ENCODE data around the gene FAM124B.

The FAM124B gene
- total RNA-seq, result 0 to 0.20 (median 0.06) reads per million in 9 experiments

DNA sequence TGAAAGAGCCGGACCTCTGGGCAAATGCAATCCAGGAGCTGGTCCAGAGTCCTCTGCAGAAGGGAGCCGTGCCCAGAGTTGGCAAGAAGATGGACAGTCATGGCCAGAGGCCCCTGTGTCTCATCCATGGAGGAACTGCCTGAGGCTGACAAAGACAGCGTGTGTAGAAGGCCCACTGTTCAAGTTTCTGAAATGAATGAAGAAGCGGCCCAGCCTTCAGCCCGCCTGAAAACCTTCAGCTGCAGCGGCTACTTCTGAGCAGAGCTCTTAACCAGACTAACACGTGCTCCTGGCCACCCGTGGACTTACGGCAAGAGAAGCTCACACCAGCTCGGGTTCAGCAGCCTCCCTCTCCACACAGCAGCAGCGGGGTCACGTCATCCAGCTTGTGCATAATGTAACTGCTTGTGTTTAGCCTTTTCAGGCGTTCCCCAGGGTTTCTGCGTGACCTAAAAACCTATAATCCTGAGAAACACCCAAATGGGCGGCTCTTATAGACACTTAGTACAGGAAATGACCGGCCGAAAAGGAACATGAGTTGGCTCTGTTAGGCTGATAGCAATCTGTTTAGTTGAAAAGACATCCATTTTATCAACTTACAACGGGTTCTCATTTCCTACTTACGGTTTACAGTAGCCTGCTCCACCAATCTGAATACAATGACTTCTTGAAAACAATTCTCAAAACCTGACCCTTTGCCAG, at the start of gene FAM124B:
TSS of gene FAM124B (minus strand) at position 467 of the 702 bp plus-strand sequence. CDS start at position 128, 339 bp downstream.
- Mint-ChIP-seq H3K36me3 (ENCODE audit: insufficient read depth) (no peaks in the 10 kb centered on the region), H3K4me1 (ENCODE audit: low read depth in 2 of 2) (peaks cover 0 to 4% of the 10 kb centered on the region in 2 donors), H3K27me3 (peaks cover 7 to 20% of the 10 kb centered on the region in 2 donors), H3K9me3 (no peaks in the 10 kb centered on the region), H3K27ac (peak within 1 kb of the TSS in 1 of 2 donors; percentile 41), H3K4me3 (peak within 1 kb of the TSS in 1 of 2 donors; percentile 47)
- DNase-seq, result peak in 2 of 3 experiments; percentile 2 to 7
- ATAC-seq (replicated peaks), result peak; percentile 87

DNA sequence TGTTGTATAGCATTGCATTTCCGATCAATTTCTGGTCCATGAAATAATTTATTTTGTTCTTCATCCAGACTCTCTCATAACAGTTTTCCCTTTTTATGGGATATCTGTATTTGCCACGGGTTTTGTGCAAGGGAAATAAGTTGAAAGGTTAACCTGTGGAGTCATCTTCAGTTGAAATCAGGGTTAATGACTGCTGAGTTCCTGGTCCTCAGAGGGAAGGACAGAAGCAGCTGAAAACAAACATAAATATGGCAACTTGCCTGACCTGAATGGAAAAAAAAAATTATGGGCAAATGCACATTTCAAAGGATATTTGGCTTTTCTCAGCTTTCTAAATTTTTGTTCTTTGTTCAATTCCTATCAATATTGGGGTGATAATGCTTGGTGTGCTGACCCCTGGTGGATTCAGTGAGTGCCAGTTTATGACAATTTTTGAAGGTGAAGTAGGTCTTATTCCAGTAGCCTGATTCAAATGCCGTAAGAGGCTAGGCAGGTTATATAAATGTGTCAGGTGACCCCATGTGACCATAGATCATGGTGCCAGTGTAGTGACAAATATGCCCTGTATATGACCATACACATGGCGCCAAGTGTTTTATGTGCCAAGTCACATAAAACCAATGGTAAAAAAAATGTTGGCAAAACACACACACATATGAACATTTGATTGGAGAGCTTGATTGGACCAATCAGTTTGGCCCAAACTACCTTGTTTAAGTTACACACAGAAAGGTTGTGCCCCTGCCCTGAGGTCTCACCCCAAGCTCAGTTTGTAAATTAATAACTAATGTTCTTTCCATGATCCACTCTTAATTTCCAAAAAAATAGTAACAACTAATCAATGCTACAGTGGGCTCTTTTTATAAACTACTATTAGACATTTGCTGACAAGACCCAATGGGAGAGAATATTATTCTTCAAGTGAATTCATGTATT, 47.6 kb upstream of the FAM124B start:
- Mint-ChIP-seq H3K9me3 (no peaks in the 10 kb centered on the region), H3K27ac (no peak overlapping the region), H3K27me3 (peaks cover 20 to 37% of the 10 kb centered on the region in 2 donors), H3K36me3 (ENCODE audit: insufficient read depth) (no peaks in the 10 kb centered on the region), H3K4me3 (no peak overlapping the region), H3K4me1 (ENCODE audit: low read depth in 2 of 2) (no peaks in the 10 kb centered on the region)
- no peak for ATAC-seq (replicated peaks)
- DNase-seq, result no peak

GRCh38 chr2:224448236-224448635, 46.3 kb upstream of the FAM124B start:
- Mint-ChIP-seq H3K36me3 (ENCODE audit: insufficient read depth) (no peaks in the 10 kb centered on the region), H3K27ac (no peak overlapping the region), H3K9me3 (no peaks in the 10 kb centered on the region), H3K4me3 (no peak overlapping the region), H3K4me1 (ENCODE audit: low read depth in 2 of 2) (peaks cover 0 to 3% of the 10 kb centered on the region in 2 donors), H3K27me3 (peaks cover 25 to 41% of the 10 kb centered on the region in 2 donors)
- DNase-seq, result no peak
- no peak for ATAC-seq (replicated peaks)

GRCh38 chr2:224444783-224445182, 42.9 kb upstream of the FAM124B start:
- Mint-ChIP-seq H3K36me3 (ENCODE audit: insufficient read depth) (no peaks in the 10 kb centered on the region), H3K4me1 (ENCODE audit: low read depth in 2 of 2) (peaks cover 6 to 8% of the 10 kb centered on the region in 2 donors), H3K27ac (no peak overlapping the region), H3K4me3 (no peak overlapping the region), H3K9me3 (no peaks in the 10 kb centered on the region), H3K27me3 (peaks cover 58% of the 10 kb centered on the region in 2 donors)
- no peak for DNase-seq
- ATAC-seq (replicated peaks), result no peak

DNA sequence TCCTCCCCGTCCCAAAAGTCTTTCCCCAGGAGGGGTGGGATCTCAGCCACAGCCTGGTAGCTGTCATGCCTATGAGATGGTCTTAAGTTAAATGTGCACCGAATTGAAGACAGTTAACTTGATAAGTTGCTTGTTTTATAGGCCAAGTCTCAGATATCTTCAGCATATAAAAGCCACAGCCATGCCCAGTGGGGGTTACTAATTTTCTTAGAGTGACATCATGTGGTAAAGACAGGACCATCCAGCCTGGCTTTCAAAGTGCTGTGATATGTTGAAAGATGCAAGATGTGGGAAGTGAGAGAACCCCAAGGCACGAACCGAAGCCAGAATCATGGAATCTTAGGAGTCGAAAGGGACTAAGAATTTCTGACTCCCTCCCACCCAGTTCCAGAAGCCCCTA, 42.1 kb upstream of the FAM124B start:
- ATAC-seq (replicated peaks) (no peak), DNase-seq (no peak)
- Mint-ChIP-seq H3K36me3 (ENCODE audit: insufficient read depth) (no peaks in the 10 kb centered on the region), H3K27ac (no peak overlapping the region), H3K27me3 (peaks cover 54 to 57% of the 10 kb centered on the region in 2 donors), H3K4me1 (ENCODE audit: low read depth in 2 of 2) (peaks cover 6 to 8% of the 10 kb centered on the region in 2 donors), H3K9me3 (no peaks in the 10 kb centered on the region), H3K4me3 (peak overlapping the region in 1 of 2 donors; percentile 52)

DNA sequence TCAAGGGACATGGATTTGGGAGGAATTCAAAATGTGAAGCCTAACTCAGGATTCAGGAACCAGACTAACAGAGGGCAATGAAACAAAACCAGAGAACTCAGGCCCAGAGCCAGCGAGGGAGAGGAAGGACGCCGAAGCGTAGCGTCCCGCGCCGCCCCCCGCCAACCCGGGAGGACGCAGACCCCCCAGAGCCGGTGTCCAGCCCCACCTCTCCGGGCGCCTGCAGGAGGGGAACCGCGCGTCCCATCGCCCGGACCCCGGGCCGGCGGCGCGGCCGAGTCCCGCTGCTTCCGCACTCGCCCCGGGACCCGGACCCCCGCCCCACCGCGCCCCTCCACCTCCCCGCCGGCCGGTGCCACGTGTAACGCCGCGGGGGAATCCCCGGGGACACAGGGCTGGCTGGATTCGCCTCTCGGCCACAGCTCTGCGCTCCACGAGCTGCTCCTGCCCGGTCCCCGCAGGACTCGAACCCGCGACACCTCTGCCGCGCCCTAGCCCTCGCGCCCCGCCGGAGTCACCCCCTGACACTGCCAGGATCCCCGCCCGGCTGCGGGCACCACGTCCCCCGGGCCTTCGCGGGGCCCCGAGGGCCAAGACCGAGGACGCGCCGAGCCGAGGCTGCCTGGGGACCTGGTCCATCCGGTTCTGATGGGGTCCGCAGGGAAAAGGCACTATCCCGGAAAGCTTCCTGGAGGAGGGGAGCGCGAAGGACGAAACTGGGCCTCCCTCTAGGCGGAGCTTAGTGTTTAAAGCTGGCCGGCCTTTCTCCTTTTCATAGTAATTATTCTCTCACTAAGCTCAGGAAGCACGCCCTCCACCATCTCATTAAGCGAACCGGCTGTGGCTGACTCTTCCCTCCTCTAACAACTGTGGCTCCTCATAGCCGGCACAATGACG, 40.4 kb upstream of the FAM124B start:
- no peak for ATAC-seq (replicated peaks)
- no peak for DNase-seq
- peaks cover 60 to 62% of the 10 kb centered on the region in 2 donors for H3K27me3 Mint-ChIP-seq

DNA sequence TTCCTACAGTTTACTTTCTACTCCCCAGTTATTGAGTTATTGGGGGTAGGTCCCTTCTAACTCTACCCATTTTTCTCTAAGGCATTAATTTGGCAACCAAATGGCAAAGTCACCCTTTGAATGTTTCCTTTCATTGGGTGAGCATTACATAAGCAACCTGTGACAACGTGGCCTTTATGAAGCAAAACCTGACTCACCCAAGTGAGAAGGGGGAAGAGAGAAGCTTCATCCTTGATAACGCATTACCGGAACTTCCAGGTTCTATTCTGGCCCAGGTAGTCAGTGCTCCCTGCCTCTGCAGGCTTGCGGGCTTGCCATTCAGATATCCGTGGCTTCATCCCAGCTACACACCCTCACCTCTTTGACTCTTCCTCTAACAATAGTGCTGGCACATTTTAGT, 39.1 kb upstream of the FAM124B start:
- H3K27me3 Mint-ChIP-seq, result peaks cover 64 to 71% of the 10 kb centered on the region in 2 donors
- no peak for DNase-seq
- ATAC-seq (replicated peaks), result no peak
- no peak overlapping the region for H3K4me3 Mint-ChIP-seq
- peaks cover 6 to 8% of the 10 kb centered on the region in 2 donors for H3K4me1 Mint-ChIP-seq (ENCODE audit: low read depth in 2 of 2)
- H3K9me3 Mint-ChIP-seq, result no peaks in the 10 kb centered on the region
- no peak overlapping the region for H3K27ac Mint-ChIP-seq
- no peaks in the 10 kb centered on the region for H3K36me3 Mint-ChIP-seq (ENCODE audit: insufficient read depth)

More for the DNA sequence above, 40.4 kb upstream of the FAM124B start:
- Mint-ChIP-seq H3K36me3 (ENCODE audit: insufficient read depth) (no peaks in the 10 kb centered on the region), H3K9me3 (no peaks in the 10 kb centered on the region), H3K27ac (no peak overlapping the region), H3K4me1 (ENCODE audit: low read depth in 2 of 2) (peaks cover 6 to 8% of the 10 kb centered on the region in 2 donors), H3K4me3 (peak overlapping the region; percentile 62 to 71)

DNA sequence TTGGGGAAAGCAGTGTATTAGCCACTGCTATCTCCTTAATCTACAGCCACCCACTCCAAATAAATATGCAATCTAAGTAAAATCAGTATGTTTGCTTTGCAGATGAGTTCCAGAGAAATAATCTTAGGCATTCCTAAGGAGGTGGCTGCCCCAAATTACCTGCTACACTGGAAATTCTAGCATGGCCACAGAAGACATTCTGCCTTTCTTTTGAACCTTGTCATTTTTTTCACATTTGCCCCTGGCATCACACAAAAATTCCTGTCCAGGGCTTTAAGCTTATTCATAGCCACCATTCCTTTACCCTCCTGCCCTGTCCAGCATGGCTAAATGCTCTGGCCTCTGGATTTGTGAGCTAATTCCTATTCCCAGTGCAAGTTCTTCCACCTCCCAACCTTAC, 36.8 kb upstream of the FAM124B start:
- Mint-ChIP-seq H3K9me3 (no peaks in the 10 kb centered on the region), H3K4me1 (ENCODE audit: low read depth in 2 of 2) (peaks cover 6 to 11% of the 10 kb centered on the region in 2 donors), H3K4me3 (no peak overlapping the region), H3K27me3 (peaks cover 48 to 74% of the 10 kb centered on the region in 2 donors), H3K27ac (no peak overlapping the region), H3K36me3 (ENCODE audit: insufficient read depth) (no peaks in the 10 kb centered on the region)
- ATAC-seq (replicated peaks) (no peak), DNase-seq (no peak)

DNA sequence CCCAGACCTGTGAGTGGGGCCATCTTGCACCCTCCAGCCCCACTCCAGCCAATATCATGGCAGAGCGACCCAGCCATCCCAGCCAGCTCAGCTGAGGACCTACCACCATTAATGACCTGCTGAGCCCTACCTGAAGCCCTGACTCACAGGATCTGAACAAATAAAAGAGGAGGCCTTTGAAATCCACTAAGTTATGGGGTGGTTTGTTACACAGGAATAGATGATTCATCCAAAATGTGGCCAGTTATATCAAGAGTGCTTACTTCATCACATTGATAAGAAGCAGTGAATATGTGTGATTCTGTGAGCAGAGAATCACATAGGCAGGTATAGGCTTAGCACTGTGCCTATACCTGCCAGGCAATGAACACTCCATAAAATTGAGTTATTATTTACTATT, 34.7 kb upstream of the FAM124B start:
- peaks cover 4 to 11% of the 10 kb centered on the region in 2 donors for H3K4me1 Mint-ChIP-seq (ENCODE audit: low read depth in 2 of 2)
- DNase-seq (no peak), ATAC-seq (replicated peaks) (no peak)
- H3K27ac Mint-ChIP-seq, result no peak overlapping the region
- H3K27me3 Mint-ChIP-seq, result peaks cover 45 to 74% of the 10 kb centered on the region in 2 donors
- H3K9me3 Mint-ChIP-seq, result no peaks in the 10 kb centered on the region
- H3K4me3 Mint-ChIP-seq, result no peak overlapping the region
- H3K36me3 Mint-ChIP-seq (ENCODE audit: insufficient read depth), result no peaks in the 10 kb centered on the region

- no peak for DNase-seq
- H3K9me3 Mint-ChIP-seq, result no peaks in the 10 kb centered on the region
- H3K4me1 Mint-ChIP-seq (ENCODE audit: low read depth in 2 of 2), result peaks cover 4 to 10% of the 10 kb centered on the region in 2 donors
- no peaks in the 10 kb centered on the region for H3K36me3 Mint-ChIP-seq (ENCODE audit: insufficient read depth)
- H3K27me3 Mint-ChIP-seq, result peaks cover 35 to 75% of the 10 kb centered on the region in 2 donors
- no peak for ATAC-seq (replicated peaks)
- no peak overlapping the region for H3K27ac Mint-ChIP-seq
- no peak overlapping the region for H3K4me3 Mint-ChIP-seq
Measured at GRCh38 chr2:224434618-224435017, 32.7 kb upstream of the FAM124B start.

GRCh38 chr2:224433442-224433841, 31.5 kb upstream of the FAM124B start:
- Mint-ChIP-seq H3K4me1 (ENCODE audit: low read depth in 2 of 2) (peaks cover 4 to 10% of the 10 kb centered on the region in 2 donors), H3K4me3 (no peak overlapping the region), H3K27me3 (peaks cover 34 to 74% of the 10 kb centered on the region in 2 donors), H3K36me3 (ENCODE audit: insufficient read depth) (no peaks in the 10 kb centered on the region), H3K9me3 (no peaks in the 10 kb centered on the region), H3K27ac (no peak overlapping the region)
- no peak for DNase-seq
- no peak for ATAC-seq (replicated peaks)

DNA sequence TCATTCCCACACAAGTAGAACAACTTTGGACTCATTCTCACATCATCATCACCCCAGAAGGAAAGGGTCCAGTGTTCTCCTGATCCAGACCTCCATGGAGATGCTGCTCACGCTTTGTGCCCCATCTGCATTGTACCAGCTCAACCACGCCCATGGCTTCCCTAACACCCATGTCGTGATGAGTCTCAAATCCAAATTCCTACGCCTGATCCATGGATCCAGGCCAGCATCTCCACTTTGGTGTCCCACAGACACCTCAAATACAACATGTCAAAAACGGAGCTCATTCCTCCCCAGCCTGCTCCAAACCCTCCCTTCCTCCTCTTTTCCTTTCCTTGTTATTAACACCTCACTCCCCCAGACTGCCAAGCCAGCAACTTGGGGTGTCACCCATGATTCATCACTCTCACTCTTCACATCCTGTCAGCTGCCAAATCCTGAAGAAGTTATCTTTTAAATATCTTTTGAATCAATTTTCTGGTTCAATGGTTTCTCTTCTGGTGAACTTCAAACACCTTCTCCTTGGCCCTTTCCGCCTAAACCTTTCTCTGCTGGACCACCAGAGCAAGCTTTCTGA, 30.2 kb upstream of the FAM124B start:
- no peak for DNase-seq
- H3K9me3 Mint-ChIP-seq, result no peaks in the 10 kb centered on the region
- no peaks in the 10 kb centered on the region for H3K36me3 Mint-ChIP-seq (ENCODE audit: insufficient read depth)
- peaks cover 4 to 10% of the 10 kb centered on the region in 2 donors for H3K4me1 Mint-ChIP-seq (ENCODE audit: low read depth in 2 of 2)
- peaks cover 32 to 70% of the 10 kb centered on the region in 2 donors for H3K27me3 Mint-ChIP-seq
- ATAC-seq (replicated peaks), result no peak
- no peak overlapping the region for H3K4me3 Mint-ChIP-seq
- H3K27ac Mint-ChIP-seq, result no peak overlapping the region

Data from effector memory CD8-positive, alpha-beta T cell (primary cell).